Measurements from ENCODE around the gene HDAC9. TPM values are rescaled to one million over a fixed set of nuclear protein-coding genes. Genes with fewer than 3 reads are reported as not detected.

The HDAC9 gene
- total and polyA plus RNA-seq, 2 donors = 4.8 to 12.2 TPM

GRCh38 chr7:18488049-18488448 is 7.5 kb upstream of the HDAC9 start:
- H3K27ac ChIP-seq (ENCODE audit: low read depth in 1 of 2, low read length in 1 of 2) = no peak overlapping the region
- no peaks in the 10 kb centered on the region for H3K4me1 ChIP-seq (ENCODE audit: control insufficient read depth in 2 of 2, insufficient read depth in 2 of 2, low read length in 2 of 2)
- H3K27me3 ChIP-seq (ENCODE audit: control insufficient read depth in 2 of 2, insufficient read depth in 1 of 2, low read length in 1 of 2) = no peaks in the 10 kb centered on the region
- H3K4me3 ChIP-seq (ENCODE audit: low read length in 2 of 2) = no peak overlapping the region
- no peaks in the 10 kb centered on the region for H3K9me3 ChIP-seq (ENCODE audit: control insufficient read depth in 2 of 2, insufficient read depth in 1 of 2, low read length in 1 of 2)
- no peak for DNase-seq (ENCODE audit: low read depth in 6 of 9, low spot score in 9 of 9)
- WGBS = 99% methylated on average over 1 of the region's 1 CpG
- H3K36me3 ChIP-seq (ENCODE audit: control insufficient read depth in 2 of 2, insufficient read depth in 2 of 2, low read length in 1 of 2) = no peaks in the 10 kb centered on the region

GRCh38 chr7:18489624-18490023 is 5.9 kb upstream of the HDAC9 start:
- H3K27ac ChIP-seq (ENCODE audit: low read depth in 1 of 2, low read length in 1 of 2) = no peak overlapping the region
- no peaks in the 10 kb centered on the region for H3K36me3 ChIP-seq (ENCODE audit: control insufficient read depth in 2 of 2, insufficient read depth in 2 of 2, low read length in 1 of 2)
- WGBS = 97% methylated on average over 2 of the region's 2 CpGs
- no peaks in the 10 kb centered on the region for H3K9me3 ChIP-seq (ENCODE audit: control insufficient read depth in 2 of 2, insufficient read depth in 1 of 2, low read length in 1 of 2)
- H3K4me1 ChIP-seq (ENCODE audit: control insufficient read depth in 2 of 2, insufficient read depth in 2 of 2, low read length in 2 of 2) = no peaks in the 10 kb centered on the region
- no peak overlapping the region for H3K4me3 ChIP-seq (ENCODE audit: low read length in 2 of 2)
- no peaks in the 10 kb centered on the region for H3K27me3 ChIP-seq (ENCODE audit: control insufficient read depth in 2 of 2, insufficient read depth in 1 of 2, low read length in 1 of 2)
- DNase-seq (ENCODE audit: low read depth in 6 of 9, low spot score in 9 of 9) = no peak

GRCh38 chr7:18491871-18492270 is 3.7 kb upstream of the HDAC9 start:
- H3K4me1 ChIP-seq (ENCODE audit: control insufficient read depth in 2 of 2, insufficient read depth in 2 of 2, low read length in 2 of 2) = peaks cover 0 to 8% of the 10 kb centered on the region in 2 donors

GRCh38 chr7:18494406-18494805 is 1.1 kb upstream of the HDAC9 start:
- WGBS = 98% methylated on average over 3 of the region's 3 CpGs
- Histone ChIP-seq H3K4me3 (ENCODE audit: low read length in 2 of 2) (no peak overlapping the region), H3K36me3 (ENCODE audit: control insufficient read depth in 2 of 2, insufficient read depth in 2 of 2, low read length in 1 of 2) (no peaks in the 10 kb centered on the region), H3K27me3 (ENCODE audit: control insufficient read depth in 2 of 2, insufficient read depth in 1 of 2, low read length in 1 of 2) (no peaks in the 10 kb centered on the region), H3K9me3 (ENCODE audit: control insufficient read depth in 2 of 2, insufficient read depth in 1 of 2, low read length in 1 of 2) (no peaks in the 10 kb centered on the region), H3K27ac (ENCODE audit: low read depth in 1 of 2, low read length in 1 of 2) (no peak overlapping the region), H3K4me1 (ENCODE audit: control insufficient read depth in 2 of 2, insufficient read depth in 2 of 2, low read length in 2 of 2) (peaks cover 0 to 8% of the 10 kb centered on the region in 2 donors)
- DNase-seq (ENCODE audit: low read depth in 6 of 9, low spot score in 9 of 9) = no peak

More at GRCh38 chr7:18491871-18492270, 3.7 kb upstream of the HDAC9 start:
- WGBS = 97% methylated on average over 6 of the region's 6 CpGs
- H3K9me3 ChIP-seq (ENCODE audit: control insufficient read depth in 2 of 2, insufficient read depth in 1 of 2, low read length in 1 of 2) = no peaks in the 10 kb centered on the region
- no peaks in the 10 kb centered on the region for H3K36me3 ChIP-seq (ENCODE audit: control insufficient read depth in 2 of 2, insufficient read depth in 2 of 2, low read length in 1 of 2)
- DNase-seq (ENCODE audit: low read depth in 6 of 9, low spot score in 9 of 9) = no peak
- H3K27me3 ChIP-seq (ENCODE audit: control insufficient read depth in 2 of 2, insufficient read depth in 1 of 2, low read length in 1 of 2) = no peaks in the 10 kb centered on the region
- no peak overlapping the region for H3K4me3 ChIP-seq (ENCODE audit: low read length in 2 of 2)
- H3K27ac ChIP-seq (ENCODE audit: low read depth in 1 of 2, low read length in 1 of 2) = no peak overlapping the region

GRCh38 chr7:18494821-18495408 is 634 bp upstream of the HDAC9 start:
- no peaks in the 10 kb centered on the region for H3K9me3 ChIP-seq (ENCODE audit: control insufficient read depth in 2 of 2, insufficient read depth in 1 of 2, low read length in 1 of 2)
- no peak overlapping the region for H3K4me3 ChIP-seq (ENCODE audit: low read length in 2 of 2)
- H3K27ac ChIP-seq (ENCODE audit: low read depth in 1 of 2, low read length in 1 of 2) = no peak overlapping the region
- H3K36me3 ChIP-seq (ENCODE audit: control insufficient read depth in 2 of 2, insufficient read depth in 2 of 2, low read length in 1 of 2) = no peaks in the 10 kb centered on the region
- no peaks in the 10 kb centered on the region for H3K27me3 ChIP-seq (ENCODE audit: control insufficient read depth in 2 of 2, insufficient read depth in 1 of 2, low read length in 1 of 2)
- peaks cover 0 to 8% of the 10 kb centered on the region in 2 donors for H3K4me1 ChIP-seq (ENCODE audit: control insufficient read depth in 2 of 2, insufficient read depth in 2 of 2, low read length in 2 of 2)
- 67% methylated on average over 3 of the region's 3 CpGs for WGBS
- peak in 1 of 9 donors; percentile 22 for DNase-seq (ENCODE audit: low read depth in 6 of 9, low spot score in 9 of 9)

- Histone ChIP-seq H3K4me1 (ENCODE audit: control insufficient read depth in 2 of 2, insufficient read depth in 2 of 2, low read length in 2 of 2) (peaks cover 0 to 8% of the 10 kb centered on the region in 2 donors), H3K4me3 (ENCODE audit: low read length in 2 of 2) (peak overlapping the region in 1 of 2 donors; percentile 19), H3K36me3 (ENCODE audit: control insufficient read depth in 2 of 2, insufficient read depth in 2 of 2, low read length in 1 of 2) (no peaks in the 10 kb centered on the region), H3K27me3 (ENCODE audit: control insufficient read depth in 2 of 2, insufficient read depth in 1 of 2, low read length in 1 of 2) (no peaks in the 10 kb centered on the region), H3K27ac (ENCODE audit: low read depth in 1 of 2, low read length in 1 of 2) (no peak overlapping the region), H3K9me3 (ENCODE audit: control insufficient read depth in 2 of 2, insufficient read depth in 1 of 2, low read length in 1 of 2) (no peaks in the 10 kb centered on the region)
- DNase-seq (ENCODE audit: low read depth in 6 of 9, low spot score in 9 of 9) = no peak
- 40% methylated on average over 3 of the region's 3 CpGs for WGBS
These were observed 772 bp downstream of the HDAC9 start for GRCh38 chr7:18496341-18496700.

GRCh38 chr7:18497082-18497481 is 1.5 kb downstream of the HDAC9 start:
- 93% methylated on average over 3 of the region's 3 CpGs for WGBS
- no peak for DNase-seq (ENCODE audit: low read depth in 6 of 9, low spot score in 9 of 9)
- Histone ChIP-seq H3K27me3 (ENCODE audit: control insufficient read depth in 2 of 2, insufficient read depth in 1 of 2, low read length in 1 of 2) (no peaks in the 10 kb centered on the region), H3K27ac (ENCODE audit: low read depth in 1 of 2, low read length in 1 of 2) (no peak overlapping the region), H3K36me3 (ENCODE audit: control insufficient read depth in 2 of 2, insufficient read depth in 2 of 2, low read length in 1 of 2) (no peaks in the 10 kb centered on the region), H3K4me1 (ENCODE audit: control insufficient read depth in 2 of 2, insufficient read depth in 2 of 2, low read length in 2 of 2) (peaks cover 0 to 8% of the 10 kb centered on the region in 2 donors), H3K9me3 (ENCODE audit: control insufficient read depth in 2 of 2, insufficient read depth in 1 of 2, low read length in 1 of 2) (no peaks in the 10 kb centered on the region), H3K4me3 (ENCODE audit: low read length in 2 of 2) (no peak overlapping the region)

GRCh38 chr7:18497800-18498199 is 2.3 kb downstream of the HDAC9 start:
- Histone ChIP-seq H3K27me3 (ENCODE audit: control insufficient read depth in 2 of 2, insufficient read depth in 1 of 2, low read length in 1 of 2) (no peaks in the 10 kb centered on the region), H3K4me1 (ENCODE audit: control insufficient read depth in 2 of 2, insufficient read depth in 2 of 2, low read length in 2 of 2) (peaks cover 0 to 8% of the 10 kb centered on the region in 2 donors), H3K9me3 (ENCODE audit: control insufficient read depth in 2 of 2, insufficient read depth in 1 of 2, low read length in 1 of 2) (no peaks in the 10 kb centered on the region), H3K4me3 (ENCODE audit: low read length in 2 of 2) (no peak overlapping the region), H3K36me3 (ENCODE audit: control insufficient read depth in 2 of 2, insufficient read depth in 2 of 2, low read length in 1 of 2) (no peaks in the 10 kb centered on the region), H3K27ac (ENCODE audit: low read depth in 1 of 2, low read length in 1 of 2) (no peak overlapping the region)
- no peak for DNase-seq (ENCODE audit: low read depth in 6 of 9, low spot score in 9 of 9)

- peaks cover 0 to 8% of the 10 kb centered on the region in 2 donors for H3K4me1 ChIP-seq (ENCODE audit: control insufficient read depth in 2 of 2, insufficient read depth in 2 of 2, low read length in 2 of 2)
- no peak overlapping the region for H3K4me3 ChIP-seq (ENCODE audit: low read length in 2 of 2)
- 94% methylated on average over 2 of the region's 2 CpGs for whole genome bisulfite sequencing
- H3K9me3 ChIP-seq (ENCODE audit: control insufficient read depth in 2 of 2, insufficient read depth in 1 of 2, low read length in 1 of 2) = no peaks in the 10 kb centered on the region
- no peak for DNase-seq (ENCODE audit: low read depth in 6 of 9, low spot score in 9 of 9)
- no peaks in the 10 kb centered on the region for H3K36me3 ChIP-seq (ENCODE audit: control insufficient read depth in 2 of 2, insufficient read depth in 2 of 2, low read length in 1 of 2)
- no peaks in the 10 kb centered on the region for H3K27me3 ChIP-seq (ENCODE audit: control insufficient read depth in 2 of 2, insufficient read depth in 1 of 2, low read length in 1 of 2)
- no peak overlapping the region for H3K27ac ChIP-seq (ENCODE audit: low read depth in 1 of 2, low read length in 1 of 2)
These were observed 2.8 kb downstream of the HDAC9 start for GRCh38 chr7:18498341-18498740.
